Measurements from ENCODE around the gene NOC2L. TPM values are rescaled to one million over a fixed set of nuclear protein-coding genes. Genes with fewer than 3 reads are reported as not detected.
A peak's percentile ranks its signal among the peaks of the same experiment; 100 is the strongest.

Gene NOC2L
- total and polyA plus RNA-seq, 12 donors: 38.3 to 64.8 (median 43.5) TPM

GRCh38 chr1:914131-914890 is 44.7 kb downstream of the NOC2L start:
- TF ChIP-seq CTCF (IDR thresholded peaks at IDR 0.05): no peak
- Histone ChIP-seq H3K36me3 (peaks cover 0 to 7% (median 0%) of the 10 kb centered on the region in 9 donors), H3K9me3 (no peaks in the 10 kb centered on the region), H3K27ac (no peak overlapping the region), H3K27me3 (peaks cover under 1 to 86% (median 81%) of the 10 kb centered on the region in 7 donors), H3K4me3 (no peak overlapping the region), H3K4me1 (peaks cover 0 to 8% (median 0%) of the 10 kb centered on the region in 9 donors)
- WGBS, 2 donors: 80 to 81% methylated on average over 21 of the region's 21 CpGs
- DNase-seq (no peak), ATAC-seq (no peak)
- intact Hi-C loops (cut with DNase I): no loop called here

- ATAC-seq: no peak
- Histone ChIP-seq H3K27ac (no peak overlapping the region), H3K4me1 (peaks cover 0 to 8% (median 0%) of the 10 kb centered on the region in 9 donors), H3K36me3 (peaks cover 0 to 7% (median 0%) of the 10 kb centered on the region in 9 donors), H3K27me3 (peaks cover 0 to 79% (median 74%) of the 10 kb centered on the region in 7 donors), H3K4me3 (no peak overlapping the region), H3K9me3 (no peaks in the 10 kb centered on the region)
- no peak for DNase-seq
- intact Hi-C loops (cut with DNase I): no loop called here
- WGBS, 2 donors: 73 to 81% methylated on average over 16 of the region's 16 CpGs
- no peak for TF ChIP-seq CTCF (IDR thresholded peaks at IDR 0.05)
Observed at GRCh38 chr1:913491-914130, 45.4 kb downstream of the NOC2L start.

- peaks cover 0 to 8% (median 0%) of the 10 kb centered on the region in 9 donors for H3K4me1 ChIP-seq
- intact Hi-C loops (cut with DNase I): no loop called here
- H3K9me3 ChIP-seq: no peaks in the 10 kb centered on the region
- peaks cover 0 to 75% (median 69%) of the 10 kb centered on the region in 7 donors for H3K27me3 ChIP-seq
- 45 to 53% methylated on average over 24 of the region's 24 CpGs for WGBS, 2 donors
- H3K36me3 ChIP-seq: peaks cover 0 to 7% (median 0%) of the 10 kb centered on the region in 9 donors
- no peak for ATAC-seq
- H3K27ac ChIP-seq: no peak overlapping the region
- no peak overlapping the region for H3K4me3 ChIP-seq
- peak in 1 of 9 donors; percentile 33 for TF ChIP-seq CTCF (IDR thresholded peaks at IDR 0.05)
- DNase-seq: no peak
Observed at GRCh38 chr1:912740-913301, 46.2 kb downstream of the NOC2L start.

GRCh38 chr1:911875-912739 is 46.9 kb downstream of the NOC2L start:
- Histone ChIP-seq H3K36me3 (peaks cover 0 to 7% (median 0%) of the 10 kb centered on the region in 9 donors), H3K9me3 (no peaks in the 10 kb centered on the region), H3K27ac (no peak overlapping the region), H3K4me1 (peaks cover 0 to 9% (median 0%) of the 10 kb centered on the region in 9 donors), H3K27me3 (peaks cover 0 to 73% (median 63%) of the 10 kb centered on the region in 7 donors), H3K4me3 (no peak overlapping the region)
- ATAC-seq (no peak), DNase-seq (no peak)
- intact Hi-C loops (cut with DNase I): no loop called here
- TF ChIP-seq CTCF (IDR thresholded peaks at IDR 0.05): no peak
- WGBS, 2 donors: 64 to 74% methylated on average over 15 of the region's 15 CpGs
